GM12801 (cell line): ENCODE data around the gene CDKN2AIP.

Experiments
- CTCF ChIP-seq: IDR thresholded peaks from one replicate; pipeline ENCODE4 v1.5.1; 2011; ENCODE audit warnings: control low read depth; ENCODE audit not compliant: insufficient read length; ENCODE audit errors: extremely low read depth

The CDKN2AIP gene

GRCh38 chr4:183444214-183445096 lies at the start of gene CDKN2AIP:
CDKN2AIP (plus strand) TSS chr4:183444636; CDS start chr4:183444798, 162 bp downstream.
- no peak for TF ChIP-seq CTCF

GRCh38 chr4:183395395-183395794 lies 49.0 kb upstream of the CDKN2AIP start:
- TF ChIP-seq CTCF = no peak

GRCh38 chr4:183396227-183396637 lies 48.2 kb upstream of the CDKN2AIP start:
- TF ChIP-seq CTCF = no peak

- no peak for TF ChIP-seq CTCF
These were observed 46.6 kb upstream of the CDKN2AIP start for GRCh38 chr4:183397741-183398297.

- no peak for TF ChIP-seq CTCF
These were observed 45.9 kb upstream of the CDKN2AIP start for GRCh38 chr4:183398298-183399125.

- no peak for TF ChIP-seq CTCF
These were observed 45.3 kb upstream of the CDKN2AIP start for GRCh38 chr4:183399126-183399522.

GRCh38 chr4:183399616-183400015 lies 44.8 kb upstream of the CDKN2AIP start:
- no peak for TF ChIP-seq CTCF
